Upper lobe of right lung (tissue), 1 donor: ENCODE results near the gene CCNB2. TPM values are rescaled to one million over a fixed set of nuclear protein-coding genes. Genes with fewer than 3 reads are reported as not detected.

ENCODE experiments used
- ATAC-seq: fragments of 200-7000 bp; cut with Tn5 transposase; one replicate; pipeline ENCODE4 v1.9.1; 2020; ENCODE audit warnings: mild to moderate bottlenecking, moderate library complexity
- DNase-seq: peaks from one replicate; pipeline ENCODE4 v3.0.0-alpha.2; 2020
- H3K27ac ChIP-seq: fragments of 200-600 bp; one replicate; pipeline ENCODE4 v1.8.0; 2022
- H3K27me3 ChIP-seq: fragments of 200-600 bp; one replicate; pipeline ENCODE4 v1.8.0; 2022; ENCODE audit warnings: mild to moderate bottlenecking
- H3K36me3 ChIP-seq: fragments of 200-600 bp; one replicate; pipeline ENCODE4 v1.8.0; 2022
- H3K4me1 ChIP-seq: fragments of 200-600 bp; one replicate; pipeline ENCODE4 v1.8.0; 2022
- H3K4me3 ChIP-seq: fragments of 200-600 bp; one replicate; pipeline ENCODE4 v1.8.0; 2022; ENCODE audit warnings: mild to moderate bottlenecking
- H3K9me3 ChIP-seq: fragments of 200-600 bp; one replicate; pipeline ENCODE4 v1.8.0; 2022
- CTCF ChIP-seq: fragments of 200-600 bp; IDR thresholded peaks from one replicate; pipeline ENCODE4 v1.8.0; 2022; ENCODE audit warnings: antibody characterized with exemption
- intact Hi-C: fragments of 100-400 bp; cut with DNase I; formaldehyde crosslinking; loops from one replicate; pipeline ENCODE4 v1.11.0; 2022
- total RNA-seq: library from RNA; stranded (reverse); fragmentation: NEBNext Ultra II Directional; extraction: Animal tissue kit (Norgen Biotek cat#: 25700); gene quantifications from one replicate; pipeline ENCODE4 v1.2.1, GENCODE V29; 2021
- donor health status: DM: no; HTN: yes; CAD: no; lungs with severe emphysema.

Gene CCNB2
- total RNA-seq, 1 donor from 2014 or later = 1.7 TPM

DNA sequence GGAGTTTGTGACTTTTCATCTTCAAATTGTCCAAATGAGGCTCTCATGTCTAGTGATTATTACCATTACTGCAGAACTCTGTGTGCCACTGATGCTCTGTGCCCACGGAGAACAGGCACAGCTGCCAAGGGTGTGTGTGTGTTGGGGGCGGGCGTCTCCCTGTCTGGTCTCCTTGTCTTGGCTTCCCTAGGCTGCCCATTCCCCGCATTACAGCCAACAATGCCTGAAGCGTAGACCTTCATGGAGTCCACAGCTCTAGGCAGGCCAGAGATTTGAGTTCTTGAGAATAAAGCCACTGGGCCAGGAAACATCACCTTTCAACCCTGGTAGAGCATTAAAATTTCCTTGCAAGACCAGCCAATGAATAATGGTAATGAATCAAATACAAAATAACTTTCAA, 42.7 kb downstream of the CCNB2 start:
- H3K27me3 ChIP-seq = no peaks in the 10 kb centered on the region
- H3K9me3 ChIP-seq = no peaks in the 10 kb centered on the region
- H3K4me1 ChIP-seq = no peaks in the 10 kb centered on the region
- H3K27ac ChIP-seq = no peak overlapping the region
- peaks cover 18% of the 10 kb centered on the region for H3K36me3 ChIP-seq
- ATAC-seq = no peak
- TF ChIP-seq CTCF = no peak
- intact Hi-C loops = no loop called here
- no peak for DNase-seq
- H3K4me3 ChIP-seq = no peak overlapping the region

DNA sequence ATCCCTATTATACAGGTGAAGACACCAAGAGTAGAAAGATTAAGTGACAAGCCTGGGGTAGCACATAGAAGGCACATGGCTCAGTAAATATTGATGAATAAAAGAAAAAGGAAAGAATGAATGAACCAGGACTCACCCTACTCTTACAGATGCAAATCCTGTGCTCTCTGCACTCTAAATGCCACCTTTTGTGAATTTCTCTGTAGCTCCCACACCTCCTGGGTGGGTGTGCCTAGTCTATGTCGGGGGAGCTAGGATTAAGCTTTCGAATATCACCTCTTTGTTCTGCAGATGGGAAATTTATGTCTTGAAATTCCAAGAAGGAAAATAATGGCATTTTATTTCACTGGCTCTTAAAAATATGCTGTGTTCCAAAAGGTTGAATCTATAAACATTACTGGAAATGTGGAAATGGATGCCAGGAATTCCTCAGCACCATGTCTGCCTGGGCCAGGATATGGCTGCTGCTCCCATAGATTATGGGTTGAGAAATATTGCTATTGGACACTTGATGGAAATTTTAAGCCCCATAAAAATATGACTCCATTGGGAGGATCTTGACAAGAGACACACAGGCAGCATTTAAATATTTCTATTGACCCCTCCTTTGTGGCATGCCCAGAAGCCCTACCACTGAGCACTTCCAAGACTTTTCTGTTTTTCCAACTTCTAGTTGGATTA, 43.3 kb downstream of the CCNB2 start:
- H3K27ac ChIP-seq = no peak overlapping the region
- ATAC-seq = no peak
- no peaks in the 10 kb centered on the region for H3K9me3 ChIP-seq
- no peak overlapping the region for H3K4me3 ChIP-seq
- no peak for TF ChIP-seq CTCF
- no peaks in the 10 kb centered on the region for H3K27me3 ChIP-seq
- peaks cover 25% of the 10 kb centered on the region for H3K36me3 ChIP-seq
- intact Hi-C loops = no loop called here
- DNase-seq = no peak
- H3K4me1 ChIP-seq = no peaks in the 10 kb centered on the region

GRCh38 chr15:59150185-59150584, 45.2 kb downstream of the CCNB2 start:
- Histone ChIP-seq H3K27ac (no peak overlapping the region), H3K27me3 (no peaks in the 10 kb centered on the region), H3K36me3 (peaks cover 23% of the 10 kb centered on the region), H3K9me3 (no peaks in the 10 kb centered on the region), H3K4me1 (no peaks in the 10 kb centered on the region), H3K4me3 (no peak overlapping the region)
- DNase-seq (no peak), ATAC-seq (peak; percentile 42)
- TF ChIP-seq CTCF = no peak
- intact Hi-C loops = no loop called here

- TF ChIP-seq CTCF = no peak
- no peaks in the 10 kb centered on the region for H3K4me1 ChIP-seq
- DNase-seq (no peak), ATAC-seq (no peak)
- no peaks in the 10 kb centered on the region for H3K27me3 ChIP-seq
- H3K27ac ChIP-seq = no peak overlapping the region
- no peak overlapping the region for H3K4me3 ChIP-seq
- peaks cover 35% of the 10 kb centered on the region for H3K36me3 ChIP-seq
- no peaks in the 10 kb centered on the region for H3K9me3 ChIP-seq
- intact Hi-C loops = no loop called here
Observed at GRCh38 chr15:59152694-59153450, 47.9 kb downstream of the CCNB2 start.

DNA sequence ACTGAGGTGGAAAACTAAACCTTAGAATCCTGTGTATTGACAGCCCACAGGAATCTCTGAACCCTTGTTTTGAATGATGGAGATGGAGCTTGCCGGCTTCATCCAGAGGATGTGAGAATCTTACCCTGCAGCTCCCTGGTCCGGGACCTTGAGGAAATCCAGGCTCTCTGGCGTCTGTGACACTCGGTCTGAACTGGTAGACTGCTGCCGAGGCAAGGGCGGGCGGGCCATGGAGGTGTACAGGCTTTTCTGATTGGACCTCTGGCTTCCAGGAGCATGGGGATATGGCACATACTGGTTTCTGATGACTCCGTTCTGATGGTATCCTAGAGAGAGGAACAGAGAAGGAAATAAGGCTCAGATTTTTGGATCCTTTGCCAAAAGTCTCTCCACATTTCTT, 48.5 kb downstream of the CCNB2 start:
- Histone ChIP-seq H3K4me3 (no peak overlapping the region), H3K36me3 (peaks cover 40% of the 10 kb centered on the region), H3K27me3 (no peaks in the 10 kb centered on the region), H3K4me1 (no peaks in the 10 kb centered on the region), H3K27ac (no peak overlapping the region), H3K9me3 (no peaks in the 10 kb centered on the region)
- ATAC-seq = no peak
- DNase-seq = no peak
- no peak for TF ChIP-seq CTCF
- intact Hi-C loops = no loop called here
